CD4-positive, alpha-beta T cell treated with Interferon gamma for 1 hour (primary cell): ENCODE data around the gene TLDC2.

ENCODE experiments used
- DNase-seq: peaks from one replicate; pipeline ENCODE4 v3.0.0-alpha.2; 2020

TLDC2 gene

DNA sequence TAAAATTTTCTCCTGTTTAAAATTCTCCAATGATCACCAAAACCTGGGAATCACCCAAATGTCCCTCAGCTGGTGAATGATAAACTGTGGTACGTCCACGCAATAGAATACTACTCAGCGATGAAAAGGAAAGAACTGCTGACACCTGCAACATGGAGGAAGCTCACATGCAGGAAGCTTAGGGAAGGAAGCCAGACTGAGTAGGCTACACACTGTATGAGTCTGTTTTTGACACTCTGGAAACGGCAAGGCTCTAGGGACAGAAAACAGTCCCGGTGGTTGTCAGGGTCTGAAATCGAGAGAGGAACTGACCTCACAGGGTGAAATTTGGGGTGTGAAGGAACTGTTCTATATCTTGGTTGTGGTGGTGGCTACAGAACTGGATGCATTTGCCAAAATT is 25.2 kb upstream of the TLDC2 start:
- DNase-seq, result no peak

DNA sequence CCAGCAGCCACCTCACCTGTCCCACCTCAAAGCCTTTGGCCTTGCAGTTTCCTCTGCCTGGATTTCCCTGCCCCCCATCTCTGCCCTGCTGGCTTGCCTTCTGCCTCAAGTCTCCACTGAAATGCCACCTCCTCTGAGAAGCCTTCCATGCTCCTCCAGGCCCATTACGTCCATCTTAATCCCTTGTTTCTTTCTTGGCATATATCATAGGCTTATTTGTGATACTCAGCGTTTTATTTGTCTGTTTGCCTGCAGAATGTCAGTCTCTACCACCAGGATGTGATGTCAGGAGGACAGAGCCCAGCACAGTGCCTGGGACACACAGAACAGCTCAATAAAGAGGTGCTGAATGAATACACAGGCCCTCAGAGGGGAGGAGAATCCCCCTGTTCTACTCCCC is 24.4 kb upstream of the TLDC2 start:
- DNase-seq, result no peak

DNA sequence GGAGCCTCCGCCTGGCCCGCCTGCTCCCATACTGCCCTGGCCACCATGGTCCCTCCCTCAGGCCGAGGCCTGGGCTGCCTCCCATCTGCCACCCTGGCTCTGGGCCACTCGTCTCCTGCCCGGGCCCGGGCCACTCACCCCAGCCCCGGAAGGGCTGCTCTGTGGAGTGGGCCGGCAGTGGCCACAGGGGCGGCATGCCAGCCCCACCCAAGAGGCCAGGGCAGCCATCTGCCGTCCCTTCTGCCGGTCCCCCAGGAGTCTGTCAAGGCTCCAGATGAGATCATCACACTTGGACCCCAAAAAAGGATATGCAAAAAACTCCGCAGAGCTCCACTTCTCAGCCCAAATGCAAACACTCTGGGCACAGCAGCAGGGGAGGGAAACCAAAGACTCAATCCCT is 23.8 kb upstream of the TLDC2 start:
- no peak for DNase-seq

DNA sequence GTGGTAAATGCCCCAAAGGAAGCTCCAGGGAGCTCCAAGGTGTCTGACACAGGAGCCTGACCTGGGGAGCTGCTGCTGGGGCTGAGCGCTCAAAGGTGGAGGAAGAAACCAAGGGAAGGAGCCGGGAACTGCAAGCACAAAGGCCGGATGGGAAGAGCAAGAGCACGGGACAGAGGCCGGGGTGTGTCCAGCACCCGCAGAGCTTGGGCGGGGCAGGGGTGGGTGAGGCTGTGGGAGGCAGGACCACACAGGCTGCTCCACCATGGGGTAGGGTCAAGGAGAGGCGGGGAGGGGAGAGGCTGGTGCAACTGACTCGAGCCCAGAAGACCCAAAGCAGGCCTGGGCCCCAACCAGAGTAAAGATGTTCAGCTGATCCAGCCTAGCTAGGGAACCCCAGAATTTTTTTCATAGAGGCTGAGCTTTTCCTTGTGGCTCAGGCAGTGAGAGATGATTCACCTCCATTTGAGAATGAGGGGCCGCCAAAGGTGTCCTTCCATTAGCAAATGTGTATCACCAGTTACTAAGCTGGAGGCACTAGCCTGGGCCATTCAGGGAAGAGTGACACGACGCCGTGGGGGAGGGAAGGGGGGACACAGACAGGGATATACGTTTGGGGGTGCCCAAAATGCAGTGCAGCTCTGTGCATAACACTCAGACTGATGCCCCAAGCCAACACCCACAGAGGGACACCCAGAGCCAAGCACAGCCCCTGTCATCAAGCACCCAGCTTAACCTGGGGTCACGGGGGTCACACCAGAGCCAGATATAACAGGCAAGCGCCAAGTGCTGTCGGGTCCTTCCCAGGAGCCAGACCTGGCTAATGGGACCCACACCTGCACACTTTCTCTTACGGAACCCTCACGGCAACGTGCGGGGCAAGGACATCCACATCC is 21.3 kb upstream of the TLDC2 start:
- DNase-seq, result no peak

GRCh38 chr20:36855241-36855657 is 20.7 kb upstream of the TLDC2 start:
- no peak for DNase-seq

- DNase-seq, result no peak
These were observed 19.7 kb upstream of the TLDC2 start for GRCh38 chr20:36856195-36856594.

GRCh38 chr20:36856691-36857635 is 19.0 kb upstream of the TLDC2 start:
- peak; percentile 37 for DNase-seq

DNA sequence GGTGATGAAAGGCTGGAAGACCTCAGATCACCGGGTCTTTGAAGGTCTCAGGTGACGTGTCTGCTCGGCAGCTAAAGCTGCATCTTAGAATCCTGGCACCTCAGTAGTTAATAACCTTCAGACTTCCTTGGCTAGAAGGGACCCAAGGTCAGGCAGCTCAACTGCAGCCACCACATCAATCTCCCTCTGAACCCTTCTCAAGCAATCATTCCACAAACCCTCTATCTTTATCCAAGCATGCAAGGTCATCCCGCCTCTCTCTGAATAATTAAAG is 16.7 kb upstream of the TLDC2 start:
- DNase-seq, result no peak

GRCh38 chr20:36859700-36860330 is 16.1 kb upstream of the TLDC2 start:
- no peak for DNase-seq

- DNase-seq, result no peak
These were observed 15.6 kb upstream of the TLDC2 start for GRCh38 chr20:36860339-36860738.

- DNase-seq, result no peak
These were observed 14.9 kb upstream of the TLDC2 start for GRCh38 chr20:36860811-36861624.

GRCh38 chr20:36861625-36861874 is 14.4 kb upstream of the TLDC2 start:
- DNase-seq, result no peak

- DNase-seq, result no peak
These were observed 13.8 kb upstream of the TLDC2 start for GRCh38 chr20:36861875-36862801.

GRCh38 chr20:36862857-36863668 is 12.9 kb upstream of the TLDC2 start:
- DNase-seq, result no peak

GRCh38 chr20:36865076-36865860 is 10.7 kb upstream of the TLDC2 start:
- no peak for DNase-seq

DNA sequence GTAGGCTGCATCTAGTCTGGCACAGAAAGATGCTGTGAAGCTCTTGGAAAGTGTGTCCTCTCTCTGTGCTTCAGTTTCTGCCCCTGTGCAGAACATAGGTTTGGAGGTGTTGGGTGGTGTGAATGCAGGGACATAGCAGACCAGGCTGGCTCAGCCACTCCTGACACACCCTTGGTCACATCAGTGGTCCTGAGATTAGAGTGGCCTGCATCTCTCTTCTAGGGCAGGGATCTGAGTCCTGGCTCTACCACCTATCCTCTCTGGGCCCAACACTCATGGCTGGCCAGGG is 10.1 kb upstream of the TLDC2 start:
- DNase-seq, result no peak

DNA sequence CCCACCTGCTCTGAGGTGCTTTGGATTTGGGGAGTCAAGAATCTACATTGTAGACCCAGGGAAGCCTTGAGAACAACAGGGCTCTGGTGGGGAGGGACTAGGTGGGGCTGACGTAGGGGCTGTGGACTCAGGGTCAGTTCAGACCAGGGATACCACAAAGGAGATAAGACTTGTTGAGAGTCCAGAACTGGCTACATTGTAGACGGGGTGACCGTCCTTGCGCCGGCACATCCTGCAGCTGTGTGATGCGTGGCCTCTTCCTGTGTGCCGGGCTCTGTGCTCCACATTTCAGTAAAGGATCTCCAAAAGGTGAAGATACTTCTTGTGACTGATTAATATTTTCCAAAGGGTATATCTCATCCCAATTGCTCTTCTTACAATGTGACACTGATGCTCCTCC is 9.8 kb upstream of the TLDC2 start:
- no peak for DNase-seq

GRCh38 chr20:36866681-36867495 is 9.1 kb upstream of the TLDC2 start:
- DNase-seq, result no peak
